Loucy (cell line): Measurements from ENCODE around the gene KCNK7.

ENCODE experiments used
- EZH2phosphoT487 ChIP-seq: fragments of 200-600 bp; IDR thresholded peaks from 2 replicates; pipeline ENCODE4 v1.6.1; 2018; ENCODE audit warnings: antibody characterized with exemption, mild to moderate bottlenecking, moderate library complexity, borderline replicate concordance
- TF ChIP-seq, protein P1 (sequence below): fragments of 200-600 bp; sonication (generic); conservative IDR thresholded peaks from 2 replicates; pipeline ENCODE4 v1.5.1; 2014; ENCODE audit warnings: mild to moderate bottlenecking, antibody characterized with exemption, low read length

DNA sequence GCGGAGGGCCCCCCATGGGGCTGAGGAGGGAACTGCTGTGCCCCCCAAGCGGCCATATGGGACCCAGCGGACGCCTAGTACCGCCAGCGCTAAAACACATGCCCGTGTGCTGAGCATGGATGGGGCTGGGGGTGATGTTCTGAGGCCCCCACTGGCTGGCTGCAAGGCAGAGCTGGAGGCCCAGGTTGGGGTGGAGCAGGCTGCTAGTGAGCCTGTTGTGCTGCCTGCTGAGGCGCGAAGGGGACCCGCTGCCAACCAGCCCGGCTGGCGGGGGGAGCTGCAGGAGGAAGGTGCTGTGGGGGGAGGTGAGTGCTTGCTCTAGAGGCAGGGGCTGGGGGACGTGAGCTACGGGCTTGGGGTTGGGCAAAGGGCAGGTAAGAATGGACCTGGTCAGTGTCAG is 23.2 kb upstream of the KCNK7 start:
- TF ChIP-seq, protein P1, sequence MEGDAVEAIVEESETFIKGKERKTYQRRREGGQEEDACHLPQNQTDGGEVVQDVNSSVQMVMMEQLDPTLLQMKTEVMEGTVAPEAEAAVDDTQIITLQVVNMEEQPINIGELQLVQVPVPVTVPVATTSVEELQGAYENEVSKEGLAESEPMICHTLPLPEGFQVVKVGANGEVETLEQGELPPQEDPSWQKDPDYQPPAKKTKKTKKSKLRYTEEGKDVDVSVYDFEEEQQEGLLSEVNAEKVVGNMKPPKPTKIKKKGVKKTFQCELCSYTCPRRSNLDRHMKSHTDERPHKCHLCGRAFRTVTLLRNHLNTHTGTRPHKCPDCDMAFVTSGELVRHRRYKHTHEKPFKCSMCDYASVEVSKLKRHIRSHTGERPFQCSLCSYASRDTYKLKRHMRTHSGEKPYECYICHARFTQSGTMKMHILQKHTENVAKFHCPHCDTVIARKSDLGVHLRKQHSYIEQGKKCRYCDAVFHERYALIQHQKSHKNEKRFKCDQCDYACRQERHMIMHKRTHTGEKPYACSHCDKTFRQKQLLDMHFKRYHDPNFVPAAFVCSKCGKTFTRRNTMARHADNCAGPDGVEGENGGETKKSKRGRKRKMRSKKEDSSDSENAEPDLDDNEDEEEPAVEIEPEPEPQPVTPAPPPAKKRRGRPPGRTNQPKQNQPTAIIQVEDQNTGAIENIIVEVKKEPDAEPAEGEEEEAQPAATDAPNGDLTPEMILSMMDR, result no peak
- no peak for TF ChIP-seq EZH2phosphoT487
